IMR-90 (cell line): ENCODE measurements around the gene METTL18. TPM values are rescaled to one million over a fixed set of nuclear protein-coding genes. Genes with fewer than 3 reads are reported as not detected.

Experiments
- ATAC-seq: fragments of 200-7000 bp; cut with Tn5 transposase; 2 replicates; pipeline ENCODE4 v1.9.1; 2020; ENCODE audit warnings: low read depth, mild to moderate bottlenecking, moderate library complexity
- BruUV-seq: library from RNA; stranded (reverse); fragments of 400-500 nt; replicated peaks from 2 replicates; lab custom pipeline; 2021; lab: Mats Ljungman, UMichigan
- CTCF ChIA-PET: fragments of 300-600 bp; formaldehyde crosslinking; extraction: SDS; loops from one replicate; lab custom pipeline; 2021; ENCODE audit warnings: antibody characterized with exemption; lab: Yijun Ruan, JAX
- POLR2A ChIA-PET: fragments of 300-600 bp; sonication (Branson Sonifier 250); formaldehyde crosslinking; loops from one replicate; lab custom pipeline; 2022; ENCODE audit warnings: antibody characterized with exemption; ENCODE audit not compliant: unreplicated experiment; lab: Charles Lee
- DNase-seq: peaks from one replicate; pipeline ENCODE4 v3.0.0; 2013
- H2AFZ ChIP-seq: replicated peaks from 2 replicates; pipeline ENCODE3; 2013; ENCODE audit warnings: low read length, mild to moderate bottlenecking; ENCODE audit not compliant: poor library complexity
- H2AK5ac ChIP-seq: 2 replicates; pipeline ENCODE4 v1.6.1; 2013; ENCODE audit warnings: low read depth, low read length, inconsistent platforms
- H2AK9ac ChIP-seq: replicated peaks from 2 replicates; pipeline ENCODE3; 2013; ENCODE audit warnings: mild to moderate bottlenecking, low read depth, low read length, moderate library complexity; ENCODE audit not compliant: poor library complexity
- H2BK120ac ChIP-seq: 2 replicates; pipeline ENCODE4 v1.6.1; 2013; ENCODE audit warnings: low read depth, low read length, inconsistent platforms
- H2BK15ac ChIP-seq: 3 replicates; pipeline ENCODE4 v1.6.1; 2013; ENCODE audit warnings: low read depth, low read length, inconsistent platforms
- H2BK20ac ChIP-seq: 2 replicates; pipeline ENCODE4 v1.6.1; 2013; ENCODE audit warnings: low read depth, mild to moderate bottlenecking, inconsistent platforms, low read length, moderate library complexity
- H2BK5ac ChIP-seq: 2 replicates; pipeline ENCODE4 v1.6.1; 2013; ENCODE audit warnings: mild to moderate bottlenecking, low read depth, low read length, inconsistent platforms; ENCODE audit not compliant: poor library complexity, severe bottlenecking
- H3K14ac ChIP-seq: replicated peaks from 2 replicates; pipeline ENCODE4 v1.6.1; 2013; ENCODE audit warnings: low read depth, low read length, inconsistent platforms
- H3K18ac ChIP-seq: 2 replicates; pipeline ENCODE4 v1.6.1; 2013; ENCODE audit warnings: low read depth, low read length, control low read depth
- H3K23ac ChIP-seq: 2 replicates; pipeline ENCODE4 v1.6.1; 2013; ENCODE audit warnings: low read depth, low read length, inconsistent platforms
- H3K27ac ChIP-seq: 2 replicates; pipeline ENCODE4 v1.5.1; 2013; ENCODE audit warnings: mild to moderate bottlenecking, control low read depth, low read length; ENCODE audit not compliant: insufficient read depth
- H3K27me3 ChIP-seq: 2 replicates; pipeline ENCODE4 v1.6.1; 2013; ENCODE audit warnings: low read length; ENCODE audit not compliant: control insufficient read depth, insufficient read depth
- H3K36me3 ChIP-seq: 2 replicates; pipeline ENCODE4 v1.6.1; 2013; ENCODE audit warnings: low read length, mixed read lengths; ENCODE audit not compliant: control insufficient read depth, insufficient read depth
- H3K4ac ChIP-seq: 2 replicates; pipeline ENCODE4 v1.6.1; 2013; ENCODE audit warnings: low read depth, low read length, inconsistent platforms
- H3K4me1 ChIP-seq: 2 replicates; pipeline ENCODE4 v1.6.1; 2013; ENCODE audit warnings: low read length, mixed read lengths; ENCODE audit not compliant: control insufficient read depth, insufficient read depth
- H3K4me2 ChIP-seq: 2 replicates; pipeline ENCODE4 v1.6.1; 2013; ENCODE audit warnings: low read depth, mild to moderate bottlenecking, control low read depth, low read length, moderate library complexity
- H3K4me3 ChIP-seq: 2 replicates; pipeline ENCODE4 v1.5.1; 2013; ENCODE audit warnings: low read depth, mild to moderate bottlenecking, control low read depth, low read length, moderate library complexity; ENCODE audit not compliant: insufficient read depth
- H3K56ac ChIP-seq: 2 replicates; pipeline ENCODE4 v1.6.1; 2013; ENCODE audit warnings: low read length, inconsistent platforms; ENCODE audit not compliant: insufficient read depth; ENCODE audit errors: extremely low read depth
- H3K79me1 ChIP-seq, 2 experiments: 2 replicates each; pipeline ENCODE4 v1.6.1; 2013; ENCODE audit warnings: low read length in 2 of 2, inconsistent platforms in 1 of 2, low read depth in 1 of 2
- H3K9ac ChIP-seq: 2 replicates; pipeline ENCODE4 v1.6.1; 2013; ENCODE audit warnings: low read depth, low read length, control low read depth
- H3K9me1 ChIP-seq: 2 replicates; pipeline ENCODE4 v1.6.1; 2013; ENCODE audit warnings: low read length, inconsistent platforms; ENCODE audit not compliant: insufficient read depth
- H3K9me3 ChIP-seq: 2 replicates; pipeline ENCODE4 v1.6.1; 2013; ENCODE audit warnings: low read length; ENCODE audit not compliant: control insufficient read depth, insufficient read depth
- H4K20me1 ChIP-seq: 2 replicates; pipeline ENCODE4 v1.6.1; 2013; ENCODE audit warnings: low read length, inconsistent platforms; ENCODE audit not compliant: insufficient read depth
- H4K5ac ChIP-seq: 2 replicates; pipeline ENCODE4 v1.6.1; 2013; ENCODE audit warnings: mild to moderate bottlenecking, low read depth, low read length, control low read depth
- H4K8ac ChIP-seq, 2 experiments: 2 replicates each; pipeline ENCODE4 v1.6.1; 2013; ENCODE audit warnings: low read depth in 2 of 2, low read length in 2 of 2, control low read depth in 1 of 2, inconsistent platforms in 1 of 2
- H4K91ac ChIP-seq: 2 replicates; pipeline ENCODE4 v1.6.1; 2013; ENCODE audit warnings: low read depth, low read length, inconsistent platforms; ENCODE audit not compliant: insufficient read depth
- BHLHE40 ChIP-seq: fragments of 150-350 bp; IDR thresholded peaks from 2 replicates; pipeline ENCODE4 v1.6.1; 2016; ENCODE audit warnings: mild to moderate bottlenecking, low read depth, low read length
- CEBPB ChIP-seq: IDR thresholded peaks from 2 replicates; pipeline ENCODE4 v1.6.1; 2012; ENCODE audit warnings: low read depth, low read length, improper control_type of control experiment
- CHD1 ChIP-seq: IDR thresholded peaks from 2 replicates; pipeline ENCODE4 v1.6.1; 2012; ENCODE audit warnings: low read depth, low read length, improper control_type of control experiment
- ELK1 ChIP-seq: fragments of 150-350 bp; IDR thresholded peaks from 2 replicates; pipeline ENCODE4 v1.6.1; 2016; ENCODE audit warnings: low read depth, mild to moderate bottlenecking, low read length, moderate library complexity, borderline replicate concordance
- FOS ChIP-seq: fragments of 150-350 bp; IDR thresholded peaks from 2 replicates; pipeline ENCODE4 v1.6.1; 2016; ENCODE audit warnings: low read depth, low read length
- MAFK ChIP-seq: IDR thresholded peaks from 2 replicates; pipeline ENCODE4 v1.6.1; 2012; ENCODE audit warnings: low read depth, low read length, improper control_type of control experiment
- MAZ ChIP-seq: IDR thresholded peaks from 2 replicates; pipeline ENCODE4 v1.6.1; 2012; ENCODE audit warnings: low read depth, mild to moderate bottlenecking, low read length, improper control_type of control experiment, moderate library complexity, borderline replicate concordance
- MXI1 ChIP-seq: IDR thresholded peaks from 2 replicates; pipeline ENCODE4 v1.6.1; 2012; ENCODE audit warnings: low read depth, mild to moderate bottlenecking, low read length, moderate library complexity, borderline replicate concordance
- NFE2L2 ChIP-seq: fragments of 150-350 bp; IDR thresholded peaks from 2 replicates; pipeline ENCODE4 v1.6.1; 2016; ENCODE audit warnings: low read depth, mild to moderate bottlenecking, low read length
- POLR2A ChIP-seq: IDR thresholded peaks from 2 replicates; pipeline ENCODE4 v1.6.1; 2012; ENCODE audit warnings: mild to moderate bottlenecking, low read depth, low read length
- RAD21 ChIP-seq: IDR thresholded peaks from 2 replicates; pipeline ENCODE4 v1.6.1; 2012; ENCODE audit warnings: low read length, improper control_type of control experiment
- RCOR1 ChIP-seq: IDR thresholded peaks from 2 replicates; pipeline ENCODE4 v1.6.1; 2012; ENCODE audit warnings: mild to moderate bottlenecking, low read length, improper control_type of control experiment; ENCODE audit not compliant: insufficient replicate concordance
- RFX5 ChIP-seq: IDR thresholded peaks from 2 replicates; pipeline ENCODE4 v1.8.0; 2012; ENCODE audit warnings: low read depth, mild to moderate bottlenecking, low read length, moderate library complexity
- SMC3 ChIP-seq: fragments of 150-350 bp; IDR thresholded peaks from 2 replicates; pipeline ENCODE4 v1.6.1; 2016; ENCODE audit warnings: low read depth, mild to moderate bottlenecking, antibody characterized with exemption, low read length, moderate library complexity
- USF2 ChIP-seq: fragments of 150-350 bp; IDR thresholded peaks from 2 replicates; pipeline ENCODE4 v1.6.1; 2017; ENCODE audit warnings: mild to moderate bottlenecking, antibody characterized with exemption, low read length, low read depth
- dilution Hi-C: fragments of 300-500 bp; cut with HindIII; formaldehyde crosslinking; loops from one replicate; pipeline ENCODE4 v1.14.3; 2018; ENCODE audit warnings: low sequenced_read_pairs; ENCODE audit not compliant: unreplicated experiment
- in situ Hi-C: fragments of 300-500 bp; cut with MboI; formaldehyde crosslinking; loops from 3 replicates; pipeline ENCODE4 v1.14.3; 2019; ENCODE audit warnings: low sequenced_read_pairs, inconsistent platforms, mixed read lengths
- intact Hi-C: fragments of 100-400 bp; cut with micrococcal nuclease; formaldehyde crosslinking; loops from 2 replicates; pipeline ENCODE4 v1.10.0; 2022
- polyA plus RNA-seq, 3 experiments: library from polyadenylated mRNA; depleted of rRNA; stranded (reverse); fragments of >200 nt; gene quantifications; 2 replicates each; pipeline ENCODE4 v1.2.3, GENCODE V29; 2012; ENCODE audit warnings: low replicate concordance in 1 of 3
- total RNA-seq: library from RNA; depleted of rRNA; stranded (reverse); fragments of >200 nt; gene quantifications from 2 replicates; pipeline ENCODE4 v1.2.3, GENCODE V29; 2012
- TF ChIP-seq, protein P1 (sequence below): conservative IDR thresholded peaks from 2 replicates; pipeline ENCODE4 v1.5.1; 2012; ENCODE audit warnings: mild to moderate bottlenecking, low read depth, low read length, improper control_type of control experiment

Gene METTL18
- total and polyA plus RNA-seq, 2 of the 4 experiments (the other 2 are of a cell fraction), result 2.9 to 3.4 TPM

DNA sequence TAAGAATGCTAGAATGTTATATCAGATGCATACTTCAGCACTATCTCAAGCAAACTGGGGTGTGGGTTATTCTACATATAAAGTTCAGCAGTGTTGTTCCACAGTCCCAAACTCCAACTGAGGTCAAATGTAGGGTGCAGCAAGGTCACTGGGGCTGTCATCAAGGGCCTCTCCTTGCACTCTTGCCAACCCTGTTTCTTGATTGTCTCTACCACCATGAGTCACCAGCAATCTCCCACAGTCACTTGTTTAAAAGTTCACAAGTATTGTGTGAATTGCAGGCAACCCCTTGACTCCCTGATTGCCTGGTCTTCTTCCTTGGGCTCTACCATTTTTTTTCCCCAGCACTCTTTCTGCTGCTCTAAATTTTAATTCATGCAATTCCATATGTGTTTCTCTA is 10.6 kb downstream of the METTL18 start:
- Histone ChIP-seq H4K20me1 (no peaks in the 10 kb centered on the region), H2BK5ac (no peak overlapping the region), H3K4me3 (no peak overlapping the region), H2BK120ac (no peak overlapping the region), H3K4me2 (no peak overlapping the region), H3K18ac (no peak overlapping the region), H3K27me3 (peaks cover 7% of the 10 kb centered on the region), H3K27ac (no peak overlapping the region), H2BK20ac (no peak overlapping the region), H3K9me3 (peaks cover 2% of the 10 kb centered on the region; the same call in 1 of the 2 replicates), H2AFZ (no peak overlapping the region), H3K79me1 (no peaks in the 10 kb centered on the region), H2AK5ac (no peak overlapping the region), H2BK15ac (no peak overlapping the region), H4K5ac (no peak overlapping the region), H3K4ac (no peak overlapping the region), H4K91ac (no peak overlapping the region), H3K9ac (no peak overlapping the region), H3K9me1 (peaks cover 4% of the 10 kb centered on the region; the same call in 1 of the 2 replicates), H3K36me3 (no peaks in the 10 kb centered on the region), H2AK9ac (no peak overlapping the region), H3K14ac (no peak overlapping the region), H3K56ac (no peak overlapping the region), H4K8ac (no peak overlapping the region), H3K23ac (no peak overlapping the region), H3K4me1 (no peaks in the 10 kb centered on the region)
- ChIA-PET POLR2A (no interaction called here), CTCF (interaction anchor here (1.0 kb wide), 1 partner anchor 10 kb away, joined by 3 read pairs; no protein-coding TSS in a partner anchor)
- TF ChIP-seq RAD21 (no peak), MAZ (no peak), NFE2L2 (no peak), RFX5 (no peak), POLR2A (no peak), USF2 (no peak), MAFK (no peak), SMC3 (no peak), RCOR1 (no peak), ELK1 (no peak), FOS (no peak), CHD1 (no peak), MXI1 (no peak), CEBPB (no peak), BHLHE40 (no peak)
- TF ChIP-seq, protein P1, sequence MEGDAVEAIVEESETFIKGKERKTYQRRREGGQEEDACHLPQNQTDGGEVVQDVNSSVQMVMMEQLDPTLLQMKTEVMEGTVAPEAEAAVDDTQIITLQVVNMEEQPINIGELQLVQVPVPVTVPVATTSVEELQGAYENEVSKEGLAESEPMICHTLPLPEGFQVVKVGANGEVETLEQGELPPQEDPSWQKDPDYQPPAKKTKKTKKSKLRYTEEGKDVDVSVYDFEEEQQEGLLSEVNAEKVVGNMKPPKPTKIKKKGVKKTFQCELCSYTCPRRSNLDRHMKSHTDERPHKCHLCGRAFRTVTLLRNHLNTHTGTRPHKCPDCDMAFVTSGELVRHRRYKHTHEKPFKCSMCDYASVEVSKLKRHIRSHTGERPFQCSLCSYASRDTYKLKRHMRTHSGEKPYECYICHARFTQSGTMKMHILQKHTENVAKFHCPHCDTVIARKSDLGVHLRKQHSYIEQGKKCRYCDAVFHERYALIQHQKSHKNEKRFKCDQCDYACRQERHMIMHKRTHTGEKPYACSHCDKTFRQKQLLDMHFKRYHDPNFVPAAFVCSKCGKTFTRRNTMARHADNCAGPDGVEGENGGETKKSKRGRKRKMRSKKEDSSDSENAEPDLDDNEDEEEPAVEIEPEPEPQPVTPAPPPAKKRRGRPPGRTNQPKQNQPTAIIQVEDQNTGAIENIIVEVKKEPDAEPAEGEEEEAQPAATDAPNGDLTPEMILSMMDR, result no peak
- no peak for ATAC-seq
- intact Hi-C loops (no loop called here), dilution Hi-C loops (no loop called here), in situ Hi-C loops (no loop called here)
- no TSS peak for BruUV-seq
- DNase-seq, result no peak
